ENCODE data around the gene DPT. TPM values are rescaled to one million over a fixed set of nuclear protein-coding genes. Genes with fewer than 3 reads are reported as not detected.

Gene DPT
- total RNA-seq, 6 donors from 2014 or later, result 11.5 to 22.4 (median 12.3) TPM; not detected in 1

DNA sequence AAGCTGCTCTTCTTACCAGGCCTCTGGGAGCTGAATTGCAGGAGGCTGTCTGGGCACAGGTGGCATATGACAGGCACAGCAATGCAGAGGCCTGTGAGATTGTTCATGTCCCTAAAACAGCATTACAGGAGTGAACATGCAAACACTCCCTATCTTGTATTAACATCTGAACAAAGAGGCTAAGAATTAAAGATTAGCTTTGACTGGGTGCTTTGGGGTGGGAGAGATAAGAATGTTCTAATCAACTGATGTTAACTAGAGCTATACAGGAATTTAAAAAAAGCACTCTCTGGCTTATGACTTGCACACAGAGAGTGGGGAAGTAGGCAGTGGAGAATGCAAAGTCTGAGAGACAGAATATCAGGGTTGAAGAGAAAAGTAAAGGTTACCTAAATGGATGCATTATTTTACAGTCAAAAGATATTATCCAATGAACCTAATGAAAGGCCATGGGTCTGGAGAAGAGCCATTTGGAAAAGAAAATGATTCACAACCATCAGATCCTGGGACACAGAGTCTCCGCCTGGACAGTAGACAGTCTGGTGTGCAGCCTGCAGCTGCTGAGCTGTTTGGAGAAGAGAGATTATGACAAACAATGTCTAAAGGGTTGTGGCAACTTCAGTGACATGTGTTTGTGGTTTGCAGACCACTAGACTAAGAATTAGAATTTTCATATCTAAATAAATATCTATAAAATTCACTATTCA is 20.2 kb downstream of the DPT start:
- H3K27me3 ChIP-seq, result no peaks in the 10 kb centered on the region
- DNase-seq (no peak), ATAC-seq (ENCODE audit: low FRiP score in 2 of 2) (peak in 1 of 2 donors; percentile 89)
- TF ChIP-seq, protein P1, sequence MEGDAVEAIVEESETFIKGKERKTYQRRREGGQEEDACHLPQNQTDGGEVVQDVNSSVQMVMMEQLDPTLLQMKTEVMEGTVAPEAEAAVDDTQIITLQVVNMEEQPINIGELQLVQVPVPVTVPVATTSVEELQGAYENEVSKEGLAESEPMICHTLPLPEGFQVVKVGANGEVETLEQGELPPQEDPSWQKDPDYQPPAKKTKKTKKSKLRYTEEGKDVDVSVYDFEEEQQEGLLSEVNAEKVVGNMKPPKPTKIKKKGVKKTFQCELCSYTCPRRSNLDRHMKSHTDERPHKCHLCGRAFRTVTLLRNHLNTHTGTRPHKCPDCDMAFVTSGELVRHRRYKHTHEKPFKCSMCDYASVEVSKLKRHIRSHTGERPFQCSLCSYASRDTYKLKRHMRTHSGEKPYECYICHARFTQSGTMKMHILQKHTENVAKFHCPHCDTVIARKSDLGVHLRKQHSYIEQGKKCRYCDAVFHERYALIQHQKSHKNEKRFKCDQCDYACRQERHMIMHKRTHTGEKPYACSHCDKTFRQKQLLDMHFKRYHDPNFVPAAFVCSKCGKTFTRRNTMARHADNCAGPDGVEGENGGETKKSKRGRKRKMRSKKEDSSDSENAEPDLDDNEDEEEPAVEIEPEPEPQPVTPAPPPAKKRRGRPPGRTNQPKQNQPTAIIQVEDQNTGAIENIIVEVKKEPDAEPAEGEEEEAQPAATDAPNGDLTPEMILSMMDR (IDR thresholded peaks at IDR 0.05), result no peak
- TF ChIP-seq EP300 (IDR thresholded peaks at IDR 0.05) (no peak), POLR2A (IDR thresholded peaks at IDR 0.05) (no peak), POLR2AphosphoS5 (IDR thresholded peaks at IDR 0.05) (no peak)
- H3K27ac ChIP-seq, result no peak overlapping the region
- H3K36me3 ChIP-seq, result no peaks in the 10 kb centered on the region
- WGBS, 2 donors, result 68 to 89% methylated on average over 1 of the region's 1 CpG
- no peaks in the 10 kb centered on the region for H3K4me1 ChIP-seq
- no peaks in the 10 kb centered on the region for H3K9me3 ChIP-seq
- no peak overlapping the region for H3K4me3 ChIP-seq

DNA sequence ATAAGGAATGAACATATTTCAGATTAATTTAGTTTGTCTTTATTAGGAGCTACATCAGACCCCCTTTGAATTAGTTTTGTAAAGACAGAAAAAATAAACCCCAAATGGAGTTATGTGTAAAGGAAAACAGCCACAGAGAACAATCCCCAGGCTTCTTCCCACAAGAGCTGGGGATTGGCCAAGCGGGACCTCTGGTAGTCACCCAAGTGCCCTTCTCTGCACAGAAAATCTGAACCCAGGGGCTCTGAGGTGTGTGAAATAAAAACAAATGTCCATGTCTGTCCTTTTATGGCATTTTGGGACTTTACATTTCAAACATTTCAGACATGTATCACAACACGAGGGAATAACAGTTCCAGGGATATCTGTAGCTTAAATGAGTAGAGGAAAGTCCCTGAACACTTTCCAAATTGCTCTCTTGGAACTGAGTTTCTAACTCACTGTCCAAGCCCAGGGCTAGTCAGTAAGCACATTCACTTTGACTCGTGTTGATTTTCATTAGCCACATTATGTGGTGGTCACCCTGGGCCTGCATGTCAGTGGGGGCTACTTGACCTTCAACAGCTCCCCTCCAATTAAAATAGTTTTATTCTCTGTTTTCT is 22.5 kb downstream of the DPT start:
- DNase-seq (no peak), ATAC-seq (ENCODE audit: low FRiP score in 2 of 2) (no peak)
- Histone ChIP-seq H3K27me3 (no peaks in the 10 kb centered on the region), H3K4me1 (no peaks in the 10 kb centered on the region), H3K27ac (no peak overlapping the region), H3K4me3 (no peak overlapping the region), H3K36me3 (no peaks in the 10 kb centered on the region), H3K9me3 (no peaks in the 10 kb centered on the region)
- WGBS, 2 donors, result 62 to 64% methylated on average over 3 of the region's 3 CpGs
- no peak for TF ChIP-seq POLR2A (IDR thresholded peaks at IDR 0.05)
- TF ChIP-seq, protein P1 (IDR thresholded peaks at IDR 0.05), result no peak
- no peak for TF ChIP-seq POLR2AphosphoS5 (IDR thresholded peaks at IDR 0.05)
- no peak for TF ChIP-seq EP300 (IDR thresholded peaks at IDR 0.05)

DNA sequence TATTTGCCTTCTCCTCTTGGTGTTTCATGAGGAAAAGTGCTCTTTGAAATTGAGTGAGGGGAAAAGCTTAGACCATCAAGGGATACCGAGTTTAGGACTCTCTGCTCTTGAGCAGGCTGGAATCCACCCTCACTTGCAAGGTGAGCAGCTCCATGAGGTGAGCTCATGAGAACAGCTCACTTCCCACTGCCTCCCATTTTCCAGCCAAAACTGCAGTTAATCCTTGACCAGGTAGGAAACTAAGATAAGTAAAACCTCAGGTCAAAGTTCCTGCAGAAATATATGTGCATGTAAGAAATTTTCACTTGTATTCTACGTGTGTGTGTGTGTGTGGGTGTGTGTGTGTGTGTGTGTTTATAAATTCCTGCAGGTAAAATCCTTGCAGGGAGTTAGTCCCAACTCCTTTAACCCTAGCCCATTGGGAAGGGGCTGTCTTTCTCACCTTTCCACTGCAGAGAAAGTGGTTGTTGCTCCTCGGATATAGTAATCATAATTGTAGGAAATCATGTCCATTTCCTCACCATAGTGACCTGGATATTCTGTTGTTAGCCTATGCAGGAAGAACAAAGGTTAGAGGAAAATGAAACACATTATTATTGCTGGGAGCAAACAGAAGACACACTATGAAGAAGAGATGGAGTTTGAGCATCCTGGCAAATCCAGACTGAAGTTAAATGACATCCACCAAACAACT is 28.3 kb downstream of the DPT start:
- 63 to 77% methylated on average over 3 of the region's 3 CpGs for WGBS, 2 donors
- TF ChIP-seq POLR2A (IDR thresholded peaks at IDR 0.05) (no peak), POLR2AphosphoS5 (IDR thresholded peaks at IDR 0.05) (no peak), EP300 (IDR thresholded peaks at IDR 0.05) (no peak)
- TF ChIP-seq, protein P1 (IDR thresholded peaks at IDR 0.05), result no peak
- no peak for ATAC-seq (ENCODE audit: low FRiP score in 2 of 2)
- H3K36me3 ChIP-seq, result no peaks in the 10 kb centered on the region
- no peaks in the 10 kb centered on the region for H3K9me3 ChIP-seq
- no peaks in the 10 kb centered on the region for H3K27me3 ChIP-seq
- no peaks in the 10 kb centered on the region for H3K4me1 ChIP-seq
- no peak for DNase-seq
- H3K4me3 ChIP-seq, result no peak overlapping the region
- H3K27ac ChIP-seq, result no peak overlapping the region

DNA sequence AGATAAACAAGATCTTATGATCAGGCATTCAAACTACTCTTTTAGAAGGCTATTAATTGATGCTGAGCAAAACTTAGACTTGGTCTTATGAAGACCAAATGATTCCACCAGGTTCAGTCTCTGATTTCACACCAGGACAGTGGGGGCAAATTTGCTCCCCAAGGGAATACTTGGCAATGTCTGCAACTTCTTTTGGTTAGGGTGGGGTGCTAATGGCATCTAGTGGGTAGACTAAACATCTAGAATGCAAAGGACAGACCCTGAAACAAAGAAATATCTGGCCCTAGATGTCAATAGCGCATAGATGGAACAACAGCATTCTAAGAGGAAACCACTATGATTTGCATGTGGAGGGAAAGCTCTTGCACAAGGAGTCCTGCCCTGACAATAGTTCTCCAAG is 30.6 kb downstream of the DPT start:
- no peak for ATAC-seq (ENCODE audit: low FRiP score in 2 of 2)
- WGBS, 2 donors, result 89 to 94% methylated on average over 1 of the region's 1 CpG
- no peaks in the 10 kb centered on the region for H3K27me3 ChIP-seq

DNA sequence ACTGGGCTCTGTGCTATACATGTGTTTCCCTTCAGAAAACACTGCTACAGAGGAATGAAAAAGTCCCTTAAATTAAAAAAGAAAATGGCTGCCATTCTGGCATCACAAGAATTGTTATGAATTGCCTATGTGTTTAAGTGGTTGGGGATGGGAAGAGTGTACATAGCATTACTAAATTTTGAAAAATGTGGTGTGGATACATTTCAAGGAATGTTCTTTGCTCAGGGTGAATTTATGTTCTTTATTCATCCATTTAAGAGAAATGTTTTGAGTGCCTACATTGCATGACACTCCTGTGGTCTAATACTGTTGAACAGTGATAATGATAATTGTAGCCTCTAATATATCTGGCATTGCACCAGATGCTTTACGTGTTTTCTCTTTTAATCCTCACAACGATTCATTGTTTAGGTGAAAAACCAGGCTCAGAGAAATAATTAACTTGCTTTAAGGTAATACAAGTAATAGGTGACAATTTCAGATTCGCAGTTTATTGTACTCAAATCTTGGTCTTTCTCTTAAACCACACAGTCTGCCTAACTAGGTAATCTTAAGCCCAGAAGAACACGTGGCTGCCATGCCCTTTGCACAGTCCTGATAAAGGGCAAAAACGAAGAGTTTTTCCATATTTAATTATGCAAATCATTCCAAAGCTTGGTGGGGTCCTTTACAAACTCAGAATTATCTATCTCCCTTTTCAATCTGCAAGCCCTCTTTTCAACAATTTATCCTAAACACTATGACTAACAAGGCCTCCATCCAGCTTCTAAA is 31.5 kb downstream of the DPT start:
- Histone ChIP-seq H3K36me3 (no peaks in the 10 kb centered on the region), H3K27me3 (no peaks in the 10 kb centered on the region), H3K9me3 (no peaks in the 10 kb centered on the region), H3K27ac (no peak overlapping the region), H3K4me1 (no peaks in the 10 kb centered on the region), H3K4me3 (no peak overlapping the region)
- no peak for DNase-seq
- TF ChIP-seq POLR2AphosphoS5 (IDR thresholded peaks at IDR 0.05) (no peak), POLR2A (IDR thresholded peaks at IDR 0.05) (no peak), EP300 (IDR thresholded peaks at IDR 0.05) (no peak)
- TF ChIP-seq, protein P1 (IDR thresholded peaks at IDR 0.05), result no peak
- WGBS, 2 donors, result 85 to 90% methylated on average over 5 of the region's 5 CpGs
- no peak for ATAC-seq (ENCODE audit: low FRiP score in 2 of 2)

More for the DNA sequence above, 30.6 kb downstream of the DPT start:
- Histone ChIP-seq H3K4me3 (no peak overlapping the region), H3K9me3 (no peaks in the 10 kb centered on the region), H3K36me3 (no peaks in the 10 kb centered on the region), H3K27ac (no peak overlapping the region), H3K4me1 (no peaks in the 10 kb centered on the region)
- no peak for DNase-seq
- no peak for TF ChIP-seq EP300 (IDR thresholded peaks at IDR 0.05)

Measured in upper lobe of left lung (tissue), 6 donors.